Mucosa of stomach (tissue), 1 donor: Measurements from ENCODE around the gene AHCYL2.

Experiments used
- H3K27me3 ChIP-seq: one replicate; pipeline ENCODE4 v1.7.0; 2013; ENCODE audit warnings: mild to moderate bottlenecking, low read length; ENCODE audit not compliant: control insufficient read depth, insufficient read depth
- H3K36me3 ChIP-seq: one replicate; pipeline ENCODE4 v1.7.0; 2013; ENCODE audit warnings: low read length; ENCODE audit not compliant: control insufficient read depth, insufficient read depth
- H3K4me1 ChIP-seq: one replicate; pipeline ENCODE4 v1.7.0; 2013; ENCODE audit warnings: mild to moderate bottlenecking, low read length; ENCODE audit not compliant: control insufficient read depth, insufficient read depth
- H3K4me3 ChIP-seq: one replicate; pipeline ENCODE4 v1.7.0; 2013; ENCODE audit warnings: low read length
- H3K9ac ChIP-seq: one replicate; pipeline ENCODE4 v1.7.0; 2013; ENCODE audit warnings: mild to moderate bottlenecking, low read length, moderate library complexity
- H3K9me3 ChIP-seq: one replicate; pipeline ENCODE4 v1.7.0; 2013; ENCODE audit warnings: mild to moderate bottlenecking, low read length, moderate library complexity; ENCODE audit not compliant: control insufficient read depth
- donor health status: Pancreatic carcinoma.

AHCYL2 gene

DNA sequence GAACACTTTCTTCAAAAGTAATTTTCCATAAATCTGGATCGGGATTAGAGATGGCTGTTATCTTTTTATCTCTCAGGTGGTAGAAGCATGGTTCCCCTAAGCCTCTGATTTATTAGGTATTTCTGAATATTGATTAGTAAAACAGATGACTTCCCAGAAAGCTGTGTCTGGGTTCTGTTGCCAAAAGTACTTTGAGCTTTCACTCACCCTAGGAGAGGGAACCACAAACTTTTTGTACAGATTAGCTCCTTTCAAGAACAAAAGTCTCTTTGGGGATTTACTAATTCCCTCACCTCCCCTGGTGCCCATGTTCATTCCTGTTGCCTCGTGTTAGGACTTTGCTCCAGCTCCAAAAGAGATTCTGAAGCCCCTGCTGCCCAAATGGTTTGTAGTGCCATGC is 162.7 kb downstream of the AHCYL2 start:
- Histone ChIP-seq H3K4me1 (no peaks in the 10 kb centered on the region), H3K4me3 (no peak overlapping the region), H3K9me3 (no peaks in the 10 kb centered on the region), H3K9ac (no peak overlapping the region), H3K36me3 (no peaks in the 10 kb centered on the region), H3K27me3 (no peaks in the 10 kb centered on the region)

- H3K9ac ChIP-seq = no peak overlapping the region
- no peaks in the 10 kb centered on the region for H3K36me3 ChIP-seq
- no peaks in the 10 kb centered on the region for H3K27me3 ChIP-seq
- no peaks in the 10 kb centered on the region for H3K4me1 ChIP-seq
- no peaks in the 10 kb centered on the region for H3K9me3 ChIP-seq
- no peak overlapping the region for H3K4me3 ChIP-seq
Measured at GRCh38 chr7:129388333-129389098, 163.7 kb downstream of the AHCYL2 start.

- Histone ChIP-seq H3K27me3 (no peaks in the 10 kb centered on the region), H3K4me3 (no peak overlapping the region), H3K9ac (no peak overlapping the region), H3K36me3 (no peaks in the 10 kb centered on the region), H3K9me3 (no peaks in the 10 kb centered on the region), H3K4me1 (no peaks in the 10 kb centered on the region)
Measured at GRCh38 chr7:129389829-129390228, 165.0 kb downstream of the AHCYL2 start.

GRCh38 chr7:129390314-129390713 is 165.5 kb downstream of the AHCYL2 start:
- no peak overlapping the region for H3K4me3 ChIP-seq
- no peaks in the 10 kb centered on the region for H3K9me3 ChIP-seq
- no peaks in the 10 kb centered on the region for H3K4me1 ChIP-seq
- H3K9ac ChIP-seq = no peak overlapping the region
- no peaks in the 10 kb centered on the region for H3K27me3 ChIP-seq
- H3K36me3 ChIP-seq = no peaks in the 10 kb centered on the region

DNA sequence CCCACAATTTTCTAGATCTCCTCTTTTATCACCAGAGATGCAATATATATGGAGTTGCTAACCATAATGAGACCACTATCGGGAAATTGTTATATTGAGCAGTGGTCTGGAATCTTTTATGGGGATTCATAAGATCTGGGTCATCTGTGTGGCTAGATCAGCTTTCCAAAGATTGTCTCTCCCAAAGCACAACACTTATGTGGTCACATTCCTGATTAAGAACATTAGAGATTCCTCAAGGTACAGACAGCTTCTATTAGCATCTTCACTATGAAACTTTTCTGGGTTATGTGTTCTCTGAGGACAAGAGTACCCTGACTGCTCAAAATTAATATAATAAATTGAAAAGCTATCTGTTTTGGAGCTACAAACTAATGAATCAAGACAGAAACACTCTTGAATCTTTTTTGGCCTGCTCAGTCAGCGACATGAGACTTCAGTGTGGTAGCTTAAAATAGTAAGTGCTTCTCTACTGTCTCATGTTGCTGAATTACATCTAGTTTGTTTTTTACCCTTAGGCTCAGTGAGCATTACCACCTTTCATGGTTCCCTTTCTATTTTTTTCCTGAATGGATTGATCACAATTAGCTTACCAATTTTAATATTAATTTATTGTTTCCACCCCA is 166.8 kb downstream of the AHCYL2 start:
- no peak overlapping the region for H3K4me3 ChIP-seq
- no peaks in the 10 kb centered on the region for H3K36me3 ChIP-seq
- H3K9ac ChIP-seq = no peak overlapping the region
- no peaks in the 10 kb centered on the region for H3K9me3 ChIP-seq
- no peaks in the 10 kb centered on the region for H3K27me3 ChIP-seq
- no peaks in the 10 kb centered on the region for H3K4me1 ChIP-seq

DNA sequence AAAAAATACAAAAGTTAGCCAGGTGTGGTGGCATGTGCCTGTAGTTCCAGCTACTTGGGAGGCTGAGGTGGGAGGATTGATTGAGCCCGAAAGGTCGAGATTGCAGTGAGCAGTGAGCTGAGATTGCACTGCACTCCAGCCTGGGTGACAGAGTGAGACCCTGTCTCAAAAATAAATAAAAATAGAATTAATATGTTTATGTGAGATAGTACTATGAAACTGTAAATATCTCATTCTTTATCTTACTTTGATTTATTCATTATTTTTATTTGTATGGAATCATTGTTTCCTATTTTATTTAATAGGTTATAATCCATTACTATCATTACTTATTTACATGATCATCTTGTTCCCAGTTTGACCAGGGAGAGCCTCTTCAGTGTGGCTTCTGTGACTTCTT is 168.4 kb downstream of the AHCYL2 start:
- H3K4me3 ChIP-seq = no peak overlapping the region
- no peaks in the 10 kb centered on the region for H3K9me3 ChIP-seq
- H3K9ac ChIP-seq = no peak overlapping the region
- H3K36me3 ChIP-seq = no peaks in the 10 kb centered on the region
- no peaks in the 10 kb centered on the region for H3K4me1 ChIP-seq
- H3K27me3 ChIP-seq = no peaks in the 10 kb centered on the region

DNA sequence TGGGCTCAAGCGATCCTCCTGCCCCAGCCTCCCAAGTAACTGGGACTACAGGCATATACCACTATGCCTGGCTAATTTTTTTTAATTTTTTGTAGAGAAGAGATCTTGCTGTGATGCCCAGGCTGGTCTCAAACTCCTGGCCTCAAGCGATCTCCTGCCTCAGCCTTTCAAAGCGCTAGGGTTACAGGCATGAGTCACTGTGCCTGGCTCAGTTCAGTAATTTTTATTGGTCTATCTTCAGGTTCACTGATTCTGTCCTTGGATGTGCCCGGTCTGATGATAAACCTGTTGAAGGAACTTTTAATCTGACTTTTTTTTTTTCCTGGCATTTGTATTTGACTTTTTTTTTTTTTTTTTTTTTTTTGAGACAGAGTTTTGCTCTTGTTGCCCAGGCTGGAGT is 169.3 kb downstream of the AHCYL2 start:
- Histone ChIP-seq H3K4me3 (no peak overlapping the region), H3K9ac (no peak overlapping the region), H3K27me3 (no peaks in the 10 kb centered on the region), H3K9me3 (no peaks in the 10 kb centered on the region), H3K36me3 (no peaks in the 10 kb centered on the region), H3K4me1 (no peaks in the 10 kb centered on the region)

DNA sequence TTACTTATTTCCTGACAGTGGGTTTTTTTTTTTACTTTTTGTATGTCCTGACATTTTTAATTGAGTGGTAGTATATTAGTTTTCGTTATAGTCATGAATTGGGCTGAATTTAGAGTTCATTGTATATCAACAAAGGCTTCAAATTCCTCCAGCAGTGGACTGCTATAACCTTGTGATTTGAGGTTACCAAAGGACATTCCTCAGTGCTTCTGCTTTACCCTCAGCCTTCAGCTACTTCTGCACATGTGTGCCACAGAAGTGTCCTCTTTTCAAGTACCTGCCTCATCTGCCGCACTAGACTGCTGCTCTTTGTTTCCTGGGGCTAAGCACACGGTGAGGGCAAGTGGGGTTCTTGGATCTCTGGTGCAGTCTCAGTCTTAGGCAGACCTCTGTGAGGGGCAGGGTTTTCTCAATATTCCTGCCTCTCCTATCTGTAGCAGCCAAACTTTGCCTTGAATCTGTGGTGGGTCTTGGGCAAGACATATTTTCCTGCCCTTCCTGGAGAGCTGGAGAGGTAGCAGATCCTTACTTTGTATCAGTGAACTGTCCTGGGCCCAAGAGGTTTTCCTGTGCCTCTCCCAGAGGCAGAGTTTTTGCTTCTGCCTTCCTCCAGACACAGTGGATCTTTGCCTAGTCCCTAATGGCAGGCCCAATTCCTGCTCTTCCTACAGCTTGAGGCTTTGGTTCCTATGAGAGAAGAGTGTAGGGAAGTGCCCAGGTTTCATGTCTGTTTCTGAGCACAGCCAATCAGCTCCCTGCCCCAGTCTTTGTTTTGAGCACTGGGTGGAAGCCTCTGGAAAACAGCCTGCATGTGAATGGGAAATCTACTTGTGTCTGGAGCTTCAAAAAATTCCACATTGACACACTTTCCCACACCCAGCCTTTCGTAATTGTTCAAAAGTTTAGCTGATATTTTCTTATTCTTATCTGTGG is 170.4 kb downstream of the AHCYL2 start:
- Histone ChIP-seq H3K9ac (no peak overlapping the region), H3K27me3 (no peaks in the 10 kb centered on the region), H3K4me1 (no peaks in the 10 kb centered on the region), H3K9me3 (no peaks in the 10 kb centered on the region), H3K36me3 (peaks cover 2% of the 10 kb centered on the region), H3K4me3 (no peak overlapping the region)

DNA sequence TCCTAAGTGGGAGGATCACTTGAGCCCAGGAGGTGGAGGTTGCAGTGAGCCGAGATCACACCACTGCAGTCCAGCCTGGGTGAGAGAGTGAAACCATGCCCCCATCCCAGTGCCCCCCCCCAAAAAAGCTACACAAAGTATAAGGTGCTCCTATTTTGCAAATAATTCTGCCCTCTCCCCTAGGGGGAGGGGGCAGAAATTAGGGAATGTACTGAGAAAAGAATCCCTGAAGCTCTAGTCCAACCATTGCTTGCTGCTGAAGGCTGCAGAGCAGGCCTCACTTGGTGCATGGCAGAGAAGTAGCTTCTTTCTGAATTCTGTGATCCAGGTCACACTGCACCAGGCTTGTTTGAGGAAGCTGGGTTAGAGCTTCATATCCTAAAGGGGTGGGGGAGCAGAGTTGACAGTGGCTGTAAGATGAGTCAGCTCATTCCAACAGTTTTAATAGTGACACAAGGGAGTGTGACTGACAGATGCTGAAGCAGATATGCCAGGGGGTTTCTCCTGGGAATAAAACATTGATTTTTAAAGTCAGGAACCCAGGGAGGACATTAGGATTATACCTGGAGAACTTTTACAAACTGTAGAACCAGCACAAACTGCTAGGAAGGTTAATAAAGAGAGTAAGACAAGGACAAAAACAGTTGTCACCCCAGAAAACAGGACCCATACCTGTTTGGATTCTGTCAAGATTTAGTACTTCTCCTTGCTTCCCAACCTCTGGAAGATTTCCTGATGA is 176.6 kb downstream of the AHCYL2 start:
- H3K27me3 ChIP-seq = no peaks in the 10 kb centered on the region
- H3K4me1 ChIP-seq = no peaks in the 10 kb centered on the region
- H3K9me3 ChIP-seq = no peaks in the 10 kb centered on the region
- H3K36me3 ChIP-seq = peaks cover 3% of the 10 kb centered on the region
- no peak overlapping the region for H3K9ac ChIP-seq
- H3K4me3 ChIP-seq = no peak overlapping the region

- Histone ChIP-seq H3K36me3 (peaks cover 3% of the 10 kb centered on the region), H3K4me3 (no peak overlapping the region), H3K9ac (no peak overlapping the region), H3K4me1 (no peaks in the 10 kb centered on the region), H3K9me3 (no peaks in the 10 kb centered on the region), H3K27me3 (no peaks in the 10 kb centered on the region)
Measured at GRCh38 chr7:129401967-129402860, 177.4 kb downstream of the AHCYL2 start.

DNA sequence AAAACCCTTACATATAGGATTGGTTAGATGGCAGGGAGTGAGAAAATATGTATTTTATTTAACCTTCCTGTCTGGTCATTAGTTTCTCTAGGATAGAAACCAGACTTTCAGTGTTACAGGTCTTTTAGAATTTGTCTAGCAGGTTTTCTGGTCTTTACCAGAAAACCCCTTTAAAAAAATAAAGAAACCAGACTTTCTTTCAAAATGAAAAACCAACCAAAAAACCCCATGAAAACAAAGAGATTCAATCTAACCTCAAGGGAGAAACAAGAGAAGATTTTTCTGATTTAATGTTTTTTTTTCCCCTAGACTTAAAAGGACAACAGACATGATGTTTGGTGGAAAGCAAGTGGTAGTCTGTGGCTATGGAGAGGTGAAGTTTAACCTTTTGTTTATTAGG is 180.7 kb downstream of the AHCYL2 start:
- Histone ChIP-seq H3K9ac (no peak overlapping the region), H3K27me3 (no peaks in the 10 kb centered on the region), H3K4me3 (no peak overlapping the region), H3K36me3 (no peaks in the 10 kb centered on the region), H3K4me1 (no peaks in the 10 kb centered on the region), H3K9me3 (no peaks in the 10 kb centered on the region)
